ENCODE measurements around the gene RAB7A. TPM values are rescaled to one million over a fixed set of nuclear protein-coding genes. Genes with fewer than 3 reads are reported as not detected.
"Not testable (repeated sequence)": the region's sequence is repeated elsewhere in the genome, so short reads cannot be mapped to it uniquely, and the experiment has no call there.

Gene RAB7A
- total RNA-seq, 1 experiment from 2014 or later: 491 TPM

GRCh38 chr3:128825117-128825725 lies 99.2 kb downstream of the RAB7A start:
- H3K27me3 Mint-ChIP-seq (ENCODE audit: unreplicated experiment): no peaks in the 10 kb centered on the region
- BruUV-seq (replicated peaks): TSS peak; percentile 9
- no peak overlapping the region for H3K4me3 Mint-ChIP-seq (ENCODE audit: low read depth, unreplicated experiment)
- DNase-seq: no peak
- H3K4me1 Mint-ChIP-seq (ENCODE audit: low read depth, unreplicated experiment): no peaks in the 10 kb centered on the region
- TF ChIP-seq CTCF (IDR thresholded peaks at IDR 0.05; ENCODE audit: unreplicated experiment): no peak
- CTCF ChIA-PET: no interaction called here
- no peaks in the 10 kb centered on the region for H3K9me3 Mint-ChIP-seq (ENCODE audit: low read depth, unreplicated experiment)
- intact Hi-C loops (cut with micrococcal nuclease; ENCODE audit: unreplicated experiment): no loop called here
- H3K27ac Mint-ChIP-seq (ENCODE audit: unreplicated experiment): no peak overlapping the region
- peaks cover 19% of the 10 kb centered on the region for H3K36me3 Mint-ChIP-seq (ENCODE audit: insufficient read depth, unreplicated experiment)

DNA sequence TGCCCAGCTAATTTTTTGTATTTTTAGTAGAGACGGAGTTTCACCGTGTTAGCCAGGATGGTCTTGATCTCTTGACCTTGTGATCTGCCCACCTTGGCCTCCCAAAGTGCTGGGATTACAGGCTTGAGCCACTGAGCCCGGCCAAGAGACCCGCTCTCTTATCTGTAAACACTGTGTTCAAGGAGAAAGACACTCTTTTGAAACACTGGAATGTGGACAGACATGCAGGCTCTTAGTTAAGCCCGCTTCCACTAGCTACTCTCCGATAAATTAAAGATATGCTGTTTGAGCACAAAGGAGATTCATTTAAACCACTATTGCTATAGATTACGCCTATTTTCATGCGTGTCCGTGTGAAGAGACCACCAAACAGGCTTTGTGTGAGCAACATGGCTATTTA lies 103.1 kb downstream of the RAB7A start:
- H3K27ac Mint-ChIP-seq (ENCODE audit: unreplicated experiment); H3K9me3 Mint-ChIP-seq (ENCODE audit: low read depth, unreplicated experiment); H3K4me3 Mint-ChIP-seq (ENCODE audit: low read depth, unreplicated experiment); DNase-seq; intact Hi-C loops (cut with micrococcal nuclease; ENCODE audit: unreplicated experiment); BruUV-seq (replicated peaks); H3K36me3 Mint-ChIP-seq (ENCODE audit: insufficient read depth, unreplicated experiment); H3K27me3 Mint-ChIP-seq (ENCODE audit: unreplicated experiment); H3K4me1 Mint-ChIP-seq (ENCODE audit: low read depth, unreplicated experiment): not testable (repeated sequence)
- CTCF ChIA-PET: interaction anchor here (0.6 to 1.1 kb wide), 2 partner anchors 77 to 1377 kb away, joined by 3 to 4 read pairs; no protein-coding TSS in a partner anchor

GRCh38 chr3:128829925-128830625 lies 104.1 kb downstream of the RAB7A start:
- intact Hi-C loops (cut with micrococcal nuclease; ENCODE audit: unreplicated experiment); H3K4me1 Mint-ChIP-seq (ENCODE audit: low read depth, unreplicated experiment); H3K27ac Mint-ChIP-seq (ENCODE audit: unreplicated experiment); BruUV-seq (replicated peaks); H3K9me3 Mint-ChIP-seq (ENCODE audit: low read depth, unreplicated experiment); H3K36me3 Mint-ChIP-seq (ENCODE audit: insufficient read depth, unreplicated experiment); H3K4me3 Mint-ChIP-seq (ENCODE audit: low read depth, unreplicated experiment); DNase-seq; H3K27me3 Mint-ChIP-seq (ENCODE audit: unreplicated experiment): not testable (repeated sequence)
- CTCF ChIA-PET: interaction anchor here (1.1 kb wide), 1 partner anchor 78 kb away, joined by 3 read pairs; no protein-coding TSS in a partner anchor

- DNase-seq; H3K9me3 Mint-ChIP-seq (ENCODE audit: low read depth, unreplicated experiment); CTCF ChIA-PET; H3K4me1 Mint-ChIP-seq (ENCODE audit: low read depth, unreplicated experiment); H3K4me3 Mint-ChIP-seq (ENCODE audit: low read depth, unreplicated experiment); intact Hi-C loops (cut with micrococcal nuclease; ENCODE audit: unreplicated experiment); H3K36me3 Mint-ChIP-seq (ENCODE audit: insufficient read depth, unreplicated experiment); H3K27ac Mint-ChIP-seq (ENCODE audit: unreplicated experiment); BruUV-seq (replicated peaks): not testable (repeated sequence)
- H3K27me3 Mint-ChIP-seq (ENCODE audit: unreplicated experiment): peaks cover 11% of the 10 kb centered on the region
Measured at GRCh38 chr3:128830762-128831161, 104.8 kb downstream of the RAB7A start.

DNA sequence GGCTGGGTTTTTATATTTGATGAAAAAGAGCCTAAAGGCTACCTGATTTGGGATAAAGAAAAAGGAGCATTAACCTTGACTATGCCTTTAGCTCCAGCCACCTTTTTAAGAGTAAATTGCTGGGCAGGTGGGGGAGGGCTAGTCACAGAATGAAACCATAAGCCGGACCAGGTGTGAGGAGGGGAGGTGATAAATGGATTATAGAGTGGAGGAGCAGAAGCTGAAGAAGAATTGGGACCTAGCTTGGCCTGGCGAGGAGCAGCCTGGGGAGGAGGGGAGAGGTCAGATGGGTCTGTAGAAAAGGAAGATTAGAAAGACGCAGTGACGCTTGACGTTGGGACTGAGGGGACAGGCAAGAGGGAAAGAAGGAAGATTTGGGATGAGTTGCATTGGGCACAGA lies 107.0 kb downstream of the RAB7A start:
- H3K9me3 Mint-ChIP-seq (ENCODE audit: low read depth, unreplicated experiment); CTCF ChIA-PET; H3K36me3 Mint-ChIP-seq (ENCODE audit: insufficient read depth, unreplicated experiment); intact Hi-C loops (cut with micrococcal nuclease; ENCODE audit: unreplicated experiment); BruUV-seq (replicated peaks); H3K4me3 Mint-ChIP-seq (ENCODE audit: low read depth, unreplicated experiment); H3K27ac Mint-ChIP-seq (ENCODE audit: unreplicated experiment); DNase-seq; H3K4me1 Mint-ChIP-seq (ENCODE audit: low read depth, unreplicated experiment): not testable (repeated sequence)
- H3K27me3 Mint-ChIP-seq (ENCODE audit: unreplicated experiment): peaks cover 13% of the 10 kb centered on the region

- Mint-ChIP-seq H3K36me3 (ENCODE audit: insufficient read depth, unreplicated experiment) (no peaks in the 10 kb centered on the region), H3K27ac (ENCODE audit: unreplicated experiment) (no peak overlapping the region), H3K9me3 (ENCODE audit: low read depth, unreplicated experiment) (no peaks in the 10 kb centered on the region), H3K4me3 (ENCODE audit: low read depth, unreplicated experiment) (no peak overlapping the region), H3K27me3 (ENCODE audit: unreplicated experiment) (peaks cover 17% of the 10 kb centered on the region), H3K4me1 (ENCODE audit: low read depth, unreplicated experiment) (no peaks in the 10 kb centered on the region)
- no TSS peak for BruUV-seq (replicated peaks)
- no peak for DNase-seq
- intact Hi-C loops (cut with micrococcal nuclease; ENCODE audit: unreplicated experiment): no loop called here
- no peak for TF ChIP-seq CTCF (IDR thresholded peaks at IDR 0.05; ENCODE audit: unreplicated experiment)
- CTCF ChIA-PET: no interaction called here
Measured at GRCh38 chr3:128835096-128835495, 109.1 kb downstream of the RAB7A start.
